Kidney epithelial cell (primary cell): Measurements from ENCODE around the gene NOS1. TPM values are rescaled to one million over a fixed set of nuclear protein-coding genes. Genes with fewer than 3 reads are reported as not detected.
"Not testable (repeated sequence)": the region's sequence is repeated elsewhere in the genome, so short reads cannot be mapped to it uniquely, and the experiment has no call there.

Experiments
- DNase-seq: peaks from one replicate; pipeline ENCODE4 v3.0.0-alpha.2; 2010; ENCODE audit warnings: low read depth
- H3K27me3 ChIP-seq: 2 replicates; pipeline ENCODE4 v1.6.0; 2011; ENCODE audit warnings: low read length; ENCODE audit not compliant: control insufficient read depth, insufficient read depth
- H3K36me3 ChIP-seq: 2 replicates; pipeline ENCODE4 v1.5.1; 2011; ENCODE audit warnings: low read length; ENCODE audit not compliant: control insufficient read depth, insufficient read depth
- H3K4me3 ChIP-seq: 2 replicates; pipeline ENCODE4 v1.5.1; 2011; ENCODE audit warnings: low read depth, mild to moderate bottlenecking, control low read depth, low read length
- CTCF ChIP-seq: IDR thresholded peaks from 2 replicates; pipeline ENCODE4 v1.5.1; 2011; ENCODE audit warnings: mild to moderate bottlenecking, moderate library complexity, low read length, control low read depth, inconsistent platforms; ENCODE audit not compliant: insufficient read depth, poor library complexity, severe bottlenecking
- total RNA-seq: library from RNA; depleted of rRNA; stranded (reverse); fragments of >200 nt; gene quantifications from 2 replicates; pipeline ENCODE4 v1.2.3, GENCODE V29; 2015

NOS1 gene
- total RNA-seq, 1 donor from 2014 or later = 0.04 TPM

GRCh38 chr12:117403586-117404139, 42.2 kb upstream of the NOS1 start:
- H3K36me3 ChIP-seq = no peaks in the 10 kb centered on the region
- no peak overlapping the region for H3K4me3 ChIP-seq
- DNase-seq = no peak
- TF ChIP-seq CTCF = no peak
- H3K27me3 ChIP-seq = peaks cover 2% of the 10 kb centered on the region

GRCh38 chr12:117402363-117402762, 40.9 kb upstream of the NOS1 start:
- peaks cover 2% of the 10 kb centered on the region for H3K27me3 ChIP-seq
- H3K36me3 ChIP-seq = no peaks in the 10 kb centered on the region
- DNase-seq = no peak
- no peak for TF ChIP-seq CTCF
- H3K4me3 ChIP-seq = no peak overlapping the region

- H3K36me3 ChIP-seq = no peaks in the 10 kb centered on the region
- peaks cover 2% of the 10 kb centered on the region for H3K27me3 ChIP-seq
- TF ChIP-seq CTCF = no peak
- no peak for DNase-seq
- H3K4me3 ChIP-seq = no peak overlapping the region
Measured at GRCh38 chr12:117400912-117401311, 39.5 kb upstream of the NOS1 start.

- not testable (repeated sequence) for H3K4me3 ChIP-seq, H3K36me3 ChIP-seq, DNase-seq, H3K27me3 ChIP-seq
Measured at GRCh38 chr12:117398482-117398881, 37.1 kb upstream of the NOS1 start.

- Histone ChIP-seq H3K4me3 (no peak overlapping the region), H3K27me3 (no peaks in the 10 kb centered on the region), H3K36me3 (no peaks in the 10 kb centered on the region)
- DNase-seq = no peak
- no peak for TF ChIP-seq CTCF
Measured at GRCh38 chr12:117395766-117396165, 34.3 kb upstream of the NOS1 start.

GRCh38 chr12:117394491-117394890, 33.1 kb upstream of the NOS1 start:
- Histone ChIP-seq H3K36me3 (no peaks in the 10 kb centered on the region), H3K4me3 (no peak overlapping the region), H3K27me3 (no peaks in the 10 kb centered on the region)
- no peak for TF ChIP-seq CTCF
- no peak for DNase-seq
